CD14-positive monocyte (primary cell): ENCODE results near the gene INF2. TPM values are rescaled to one million over a fixed set of nuclear protein-coding genes. Genes with fewer than 3 reads are reported as not detected.

Source experiments
- DNase-seq, 3 donors: peaks; one replicate each; pipeline ENCODE4 v3.0.0-alpha.2; 2011 to 2022
- H2AFZ ChIP-seq: 2 replicates; pipeline ENCODE4 v1.6.0; 2012; ENCODE audit warnings: mild to moderate bottlenecking, low read depth, low read length, inconsistent platforms; ENCODE audit not compliant: insufficient read depth, poor library complexity, severe bottlenecking
- H3K27ac ChIP-seq, 2 donors: 1 replicate in 1 of 2; 2 replicates in 1 of 2; pipeline ENCODE4 v1.5.1; 2012 to 2013; ENCODE audit warnings: low read length in 2 of 2, control low read depth in 1 of 2, inconsistent platforms in 1 of 2, low read depth in 1 of 2, mild to moderate bottlenecking in 1 of 2
- H3K27me3 ChIP-seq, 2 donors: one replicate each; pipeline versions ENCODE4 v1.6.0 to v1.6.1; 2011 to 2013; ENCODE audit warnings: low read length in 2 of 2; ENCODE audit not compliant: control insufficient read depth in 2 of 2, insufficient read depth in 2 of 2
- H3K36me3 ChIP-seq, 2 donors: replicated peaks in 1 of 2; 1 replicate in 1 of 2; 2 replicates in 1 of 2; pipeline versions ENCODE4 v1.5.1 to v1.6.1; 2012 to 2013; ENCODE audit warnings: low read length in 2 of 2, control low read depth in 1 of 2, inconsistent platforms in 1 of 2, mild to moderate bottlenecking in 1 of 2; ENCODE audit not compliant: insufficient read depth in 2 of 2, control insufficient read depth in 1 of 2
- H3K4me1 ChIP-seq, 2 donors: 1 replicate in 1 of 2; 2 replicates in 1 of 2; pipeline versions ENCODE4 v1.5.1 to v1.6.1; 2012 to 2013; ENCODE audit warnings: low read length in 2 of 2, control low read depth in 1 of 2, inconsistent platforms in 1 of 2, mild to moderate bottlenecking in 1 of 2, moderate library complexity in 1 of 2; ENCODE audit not compliant: insufficient read depth in 2 of 2, control insufficient read depth in 1 of 2
- H3K4me2 ChIP-seq: replicated peaks from 2 replicates; pipeline ENCODE3; 2012; ENCODE audit warnings: low read length, moderate library complexity, mild to moderate bottlenecking; ENCODE audit not compliant: poor library complexity, severe bottlenecking; ENCODE audit errors: extremely low read depth
- H3K4me3 ChIP-seq, 3 experiments: fragments of 200-600 bp in 1 of 3; sonication (generic) in 1 of 3; replicated peaks in 1 of 3; 1 replicate in 2 of 3; 2 replicates in 1 of 3; pipeline ENCODE4 v1.5.1; 2011 to 2013; ENCODE audit warnings: low read length in 3 of 3, mild to moderate bottlenecking in 3 of 3, control low read depth in 2 of 3, low read depth in 2 of 3, inconsistent platforms in 1 of 3, moderate library complexity in 1 of 3
- H3K79me2 ChIP-seq: 2 replicates; pipeline ENCODE4 v1.6.0; 2012; ENCODE audit warnings: mild to moderate bottlenecking, control low read depth, inconsistent platforms, low read length, moderate library complexity; ENCODE audit not compliant: insufficient read depth
- H3K9ac ChIP-seq: 2 replicates; pipeline ENCODE4 v1.6.0; 2017; ENCODE audit warnings: low read length, mild to moderate bottlenecking; ENCODE audit not compliant: insufficient read depth, poor library complexity, severe bottlenecking
- H3K9me3 ChIP-seq, 2 donors: replicated peaks in 1 of 2; 1 replicate in 1 of 2; 2 replicates in 1 of 2; pipeline versions ENCODE4 v1.5.1 to v1.6.1; 2012 to 2013; ENCODE audit warnings: low read length in 2 of 2, control low read depth in 1 of 2; ENCODE audit not compliant: control insufficient read depth in 1 of 2, insufficient read depth in 1 of 2
- H4K20me1 ChIP-seq: 2 replicates; pipeline ENCODE4 v1.6.0; 2012; ENCODE audit warnings: mild to moderate bottlenecking, low read length, control low read depth, moderate library complexity; ENCODE audit not compliant: insufficient read depth
- H3K27ac Mint-ChIP-seq, 7 donors: one replicate each; pipeline ENCODE4 v1.8.0; 2020; ENCODE audit warnings: mild to moderate bottlenecking in 7 of 7, mixed read lengths in 7 of 7, moderate library complexity in 6 of 7, inconsistent platforms in 2 of 7
- H3K27me3 Mint-ChIP-seq, 3 donors: one replicate each; pipeline ENCODE4 v1.8.0; 2021 to 2022; ENCODE audit warnings: low read depth in 3 of 3, mild to moderate bottlenecking in 3 of 3, mixed read lengths in 3 of 3, moderate library complexity in 3 of 3, inconsistent platforms in 1 of 3
- H3K36me3 Mint-ChIP-seq, 2 donors: one replicate each; pipeline ENCODE4 v1.8.0; 2020; ENCODE audit warnings: mixed read lengths in 2 of 2, inconsistent platforms in 1 of 2, mild to moderate bottlenecking in 1 of 2
- H3K4me1 Mint-ChIP-seq: one replicate; pipeline ENCODE4 v1.8.0; 2020; ENCODE audit warnings: mild to moderate bottlenecking, mixed read lengths
- H3K4me3 Mint-ChIP-seq, 2 donors: one replicate each; pipeline ENCODE4 v1.8.0; 2020; ENCODE audit warnings: mild to moderate bottlenecking in 2 of 2, mixed read lengths in 2 of 2, moderate library complexity in 1 of 2
- H3K9me3 Mint-ChIP-seq, 7 donors: one replicate each; pipeline ENCODE4 v1.8.0; 2020 to 2022; ENCODE audit warnings: mixed read lengths in 7 of 7, mild to moderate bottlenecking in 6 of 7, moderate library complexity in 6 of 7, inconsistent platforms in 2 of 7
- WGBS: methylation state at CpG from one replicate; pipeline ENCODE4 v1.1.5; 2013; ENCODE audit warnings: missing lambda C conversion rate; ENCODE audit not compliant: insufficient coverage; 5-methylcytosine and 5-hydroxymethylcytosine counted together
- intact Hi-C, 2 donors: fragments of 100-400 bp; cut with micrococcal nuclease; formaldehyde crosslinking; loops; one replicate each; pipeline versions ENCODE4 v1.15.0 to v1.15.1; 2023
- polyA plus RNA-seq, 3 donors: library from polyadenylated mRNA; depleted of rRNA in 1 of 3; unstranded in 2 of 3; stranded (reverse) in 1 of 3; fragments of 300-500 nt in 2 of 3; fragments of >200 nt in 1 of 3; fragmentation: Illumina TruSeq in 2 of 3; gene quantifications; 1 replicate in 2 of 3; 2 replicates in 1 of 3; pipeline ENCODE4 v1.2.3, GENCODE V29; 2012 to 2021
- TF ChIP-seq, protein P1 (sequence below): fragments of 200-600 bp; IDR thresholded peaks from one replicate; pipeline ENCODE4 v1.8.0; 2022; ENCODE audit warnings: antibody characterized with exemption, mild to moderate bottlenecking

Gene INF2
- polyA plus RNA-seq, 3 donors: 2.9 to 23.3 (median 3.8) TPM

DNA sequence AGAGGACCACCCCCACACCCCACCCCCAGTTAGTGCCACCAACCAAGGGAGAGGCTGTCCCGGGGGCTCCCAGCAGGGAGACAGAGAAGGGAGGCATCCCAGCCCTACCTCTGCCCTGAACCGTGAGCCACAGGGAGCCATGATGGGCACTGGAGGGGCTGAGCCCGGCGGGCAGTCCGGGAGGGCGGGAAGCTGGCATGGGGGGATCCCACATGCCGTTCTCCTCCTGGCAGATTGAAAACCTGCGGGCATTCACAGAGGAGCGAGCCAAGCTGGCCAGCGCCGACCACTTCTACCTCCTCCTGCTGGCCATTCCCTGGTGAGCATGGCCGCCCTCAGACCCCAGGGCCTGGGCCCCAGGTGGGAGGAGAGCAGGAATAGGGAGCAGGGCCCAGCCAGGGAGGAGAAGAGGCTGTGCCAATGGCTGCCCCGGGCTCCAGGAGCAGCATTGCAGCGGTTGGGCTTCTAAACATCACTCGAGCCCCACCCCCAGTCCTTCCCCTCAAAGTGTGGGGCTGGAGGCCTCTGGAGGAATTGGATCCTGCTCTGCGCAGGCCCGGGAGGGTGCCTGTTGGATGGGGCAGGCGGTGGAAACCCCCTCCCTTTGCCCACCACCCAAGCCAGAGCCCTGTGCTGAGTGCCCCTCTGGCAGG, 20.1 kb downstream of the INF2 start:
- no peaks in the 10 kb centered on the region for H3K9me3 ChIP-seq
- no peak overlapping the region for H3K4me3 ChIP-seq
- no peak overlapping the region for H2AFZ ChIP-seq
- H3K79me2 ChIP-seq: no peaks in the 10 kb centered on the region
- peaks cover 0 to 12% of the 10 kb centered on the region in 2 donors for H3K4me1 ChIP-seq
- no peak overlapping the region for H3K27ac Mint-ChIP-seq
- peaks cover 1% of the 10 kb centered on the region for H3K4me1 Mint-ChIP-seq
- H3K4me3 Mint-ChIP-seq: no peak overlapping the region
- H3K9ac ChIP-seq: no peak overlapping the region
- intact Hi-C loops: loop anchor here in 1 of 2 donors (2.0 to 5.0 kb wide), 2 partner anchors 42 to 59 kb away; no protein-coding TSS in a partner anchor
- H3K36me3 Mint-ChIP-seq: peaks cover 13 to 27% of the 10 kb centered on the region in 2 donors
- TF ChIP-seq, protein P1, sequence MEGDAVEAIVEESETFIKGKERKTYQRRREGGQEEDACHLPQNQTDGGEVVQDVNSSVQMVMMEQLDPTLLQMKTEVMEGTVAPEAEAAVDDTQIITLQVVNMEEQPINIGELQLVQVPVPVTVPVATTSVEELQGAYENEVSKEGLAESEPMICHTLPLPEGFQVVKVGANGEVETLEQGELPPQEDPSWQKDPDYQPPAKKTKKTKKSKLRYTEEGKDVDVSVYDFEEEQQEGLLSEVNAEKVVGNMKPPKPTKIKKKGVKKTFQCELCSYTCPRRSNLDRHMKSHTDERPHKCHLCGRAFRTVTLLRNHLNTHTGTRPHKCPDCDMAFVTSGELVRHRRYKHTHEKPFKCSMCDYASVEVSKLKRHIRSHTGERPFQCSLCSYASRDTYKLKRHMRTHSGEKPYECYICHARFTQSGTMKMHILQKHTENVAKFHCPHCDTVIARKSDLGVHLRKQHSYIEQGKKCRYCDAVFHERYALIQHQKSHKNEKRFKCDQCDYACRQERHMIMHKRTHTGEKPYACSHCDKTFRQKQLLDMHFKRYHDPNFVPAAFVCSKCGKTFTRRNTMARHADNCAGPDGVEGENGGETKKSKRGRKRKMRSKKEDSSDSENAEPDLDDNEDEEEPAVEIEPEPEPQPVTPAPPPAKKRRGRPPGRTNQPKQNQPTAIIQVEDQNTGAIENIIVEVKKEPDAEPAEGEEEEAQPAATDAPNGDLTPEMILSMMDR: no peak
- no peaks in the 10 kb centered on the region for H3K27me3 ChIP-seq
- WGBS: 96% methylated on average over 7 of the region's 18 CpGs
- H3K27me3 Mint-ChIP-seq: peaks cover 0 to 1% (median 0%) of the 10 kb centered on the region in 3 donors
- peaks cover 6 to 29% of the 10 kb centered on the region in 2 donors for H3K36me3 ChIP-seq
- no peaks in the 10 kb centered on the region for H4K20me1 ChIP-seq
- no peak overlapping the region for H3K4me2 ChIP-seq
- no peaks in the 10 kb centered on the region for H3K9me3 Mint-ChIP-seq
- no peak overlapping the region for H3K27ac ChIP-seq
- no peak for DNase-seq

GRCh38 chr14:104710071-104710735, 20.8 kb downstream of the INF2 start:
- H3K4me1 Mint-ChIP-seq: peaks cover 1% of the 10 kb centered on the region
- H3K36me3 Mint-ChIP-seq: peaks cover 13 to 27% of the 10 kb centered on the region in 2 donors
- peaks cover 0 to 12% of the 10 kb centered on the region in 2 donors for H3K4me1 ChIP-seq
- H3K9ac ChIP-seq: no peak overlapping the region
- H3K27ac ChIP-seq: no peak overlapping the region
- no peaks in the 10 kb centered on the region for H3K27me3 ChIP-seq
- no peaks in the 10 kb centered on the region for H3K79me2 ChIP-seq
- WGBS: 97% methylated on average over 32 of the region's 34 CpGs
- no peak overlapping the region for H3K27ac Mint-ChIP-seq
- peaks cover 6 to 35% of the 10 kb centered on the region in 2 donors for H3K36me3 ChIP-seq
- no peak overlapping the region for H3K4me3 Mint-ChIP-seq
- H2AFZ ChIP-seq: no peak overlapping the region
- peaks cover 0 to 1% (median 0%) of the 10 kb centered on the region in 3 donors for H3K27me3 Mint-ChIP-seq
- H3K9me3 Mint-ChIP-seq: no peaks in the 10 kb centered on the region
- no peak for DNase-seq
- TF ChIP-seq, protein P1: no peak
- intact Hi-C loops: no loop called here
- H3K9me3 ChIP-seq: no peaks in the 10 kb centered on the region
- no peak overlapping the region for H3K4me2 ChIP-seq
- no peak overlapping the region for H3K4me3 ChIP-seq
- H4K20me1 ChIP-seq: no peaks in the 10 kb centered on the region
